ENCODE data around the gene NELL1.

NELL1 gene

DNA sequence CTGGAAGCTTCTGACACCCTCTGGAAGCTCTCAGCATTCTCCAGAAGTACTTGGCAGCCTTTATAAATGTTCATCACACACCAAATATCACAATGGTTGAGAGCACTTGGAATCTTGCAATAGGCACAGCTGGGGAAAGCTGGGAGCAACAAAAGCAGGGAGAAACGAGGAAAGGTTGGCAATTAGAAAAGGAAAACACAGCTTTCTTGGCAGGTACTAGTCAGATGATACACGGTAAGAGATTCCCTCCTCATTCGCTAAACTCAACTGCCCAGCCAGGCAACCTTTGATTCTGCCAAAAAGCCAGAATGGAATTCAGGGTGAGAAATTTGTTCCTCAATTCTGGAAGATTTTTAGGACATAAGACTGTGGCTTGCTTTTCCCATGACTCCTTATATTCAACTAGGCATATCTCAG is 946.6 kb downstream of the NELL1 start:
- in situ Hi-C loops (cut with HindIII; ENCODE audit: low pct_ligation_motif_present, low sequenced_read_pairs), result no loop called here
- Histone ChIP-seq H3K27me3 (replicated peaks) (no peaks in the 10 kb centered on the region), H3K4me3 (ENCODE audit: low read depth, low read length) (no peak overlapping the region), H3K27ac (no peak overlapping the region), H3K36me3 (replicated peaks) (no peaks in the 10 kb centered on the region)
- DNase-seq, result no peak
- TF ChIP-seq, protein P1, sequence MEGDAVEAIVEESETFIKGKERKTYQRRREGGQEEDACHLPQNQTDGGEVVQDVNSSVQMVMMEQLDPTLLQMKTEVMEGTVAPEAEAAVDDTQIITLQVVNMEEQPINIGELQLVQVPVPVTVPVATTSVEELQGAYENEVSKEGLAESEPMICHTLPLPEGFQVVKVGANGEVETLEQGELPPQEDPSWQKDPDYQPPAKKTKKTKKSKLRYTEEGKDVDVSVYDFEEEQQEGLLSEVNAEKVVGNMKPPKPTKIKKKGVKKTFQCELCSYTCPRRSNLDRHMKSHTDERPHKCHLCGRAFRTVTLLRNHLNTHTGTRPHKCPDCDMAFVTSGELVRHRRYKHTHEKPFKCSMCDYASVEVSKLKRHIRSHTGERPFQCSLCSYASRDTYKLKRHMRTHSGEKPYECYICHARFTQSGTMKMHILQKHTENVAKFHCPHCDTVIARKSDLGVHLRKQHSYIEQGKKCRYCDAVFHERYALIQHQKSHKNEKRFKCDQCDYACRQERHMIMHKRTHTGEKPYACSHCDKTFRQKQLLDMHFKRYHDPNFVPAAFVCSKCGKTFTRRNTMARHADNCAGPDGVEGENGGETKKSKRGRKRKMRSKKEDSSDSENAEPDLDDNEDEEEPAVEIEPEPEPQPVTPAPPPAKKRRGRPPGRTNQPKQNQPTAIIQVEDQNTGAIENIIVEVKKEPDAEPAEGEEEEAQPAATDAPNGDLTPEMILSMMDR (IDR thresholded peaks at IDR 0.05; ENCODE audit: low read depth, low read length, missing control alignments), result no peak

DNA sequence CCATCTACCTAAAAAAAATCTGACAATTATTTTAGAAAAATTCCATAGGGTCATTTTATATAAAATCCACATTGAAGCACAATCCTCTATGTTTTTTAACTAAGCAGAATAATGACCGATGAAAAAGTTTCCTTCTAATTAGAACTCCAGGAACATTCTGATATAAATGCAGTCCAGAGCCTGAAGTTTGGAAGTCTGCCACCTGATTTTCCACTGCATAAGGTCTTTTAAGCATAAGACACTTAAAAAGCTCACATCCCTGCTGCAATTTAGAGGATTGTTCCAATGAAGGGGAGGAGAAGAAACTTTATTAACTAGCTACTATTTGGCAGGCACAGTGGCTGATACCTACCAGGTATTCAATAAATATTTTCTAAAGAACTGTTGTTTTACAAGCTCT is 953.2 kb downstream of the NELL1 start:
- no peak overlapping the region for H3K4me3 ChIP-seq (ENCODE audit: low read depth, low read length)
- no peaks in the 10 kb centered on the region for H3K36me3 ChIP-seq (replicated peaks)
- TF ChIP-seq, protein P1 (IDR thresholded peaks at IDR 0.05; ENCODE audit: low read depth, low read length, missing control alignments), result no peak
- in situ Hi-C loops (cut with HindIII; ENCODE audit: low pct_ligation_motif_present, low sequenced_read_pairs), result no loop called here
- H3K27me3 ChIP-seq (replicated peaks), result no peaks in the 10 kb centered on the region
- H3K27ac ChIP-seq, result no peak overlapping the region
- no peak for DNase-seq

DNA sequence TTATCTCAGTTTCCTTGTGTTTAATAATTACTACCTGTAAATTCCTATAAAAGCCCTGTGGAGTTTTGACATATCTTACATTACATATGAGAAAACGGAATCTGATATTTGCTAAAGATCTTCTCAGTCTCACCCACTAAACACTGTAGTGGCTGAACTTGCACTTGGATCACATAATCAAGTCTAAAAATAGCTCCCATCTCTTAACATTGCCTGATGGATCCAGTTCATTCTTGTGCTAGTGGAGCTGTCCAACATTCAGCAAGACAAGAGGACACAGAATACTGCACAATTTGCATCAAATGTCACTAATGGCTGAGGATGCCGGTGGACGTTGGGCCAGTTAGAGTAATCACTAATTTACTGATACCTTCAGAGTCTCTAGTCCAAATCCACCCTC is 953.6 kb downstream of the NELL1 start:
- TF ChIP-seq, protein P1 (IDR thresholded peaks at IDR 0.05; ENCODE audit: low read depth, low read length, missing control alignments), result no peak
- H3K4me3 ChIP-seq (ENCODE audit: low read depth, low read length), result no peak overlapping the region
- no peaks in the 10 kb centered on the region for H3K36me3 ChIP-seq (replicated peaks)
- no peaks in the 10 kb centered on the region for H3K27me3 ChIP-seq (replicated peaks)
- no peak for DNase-seq
- no peak overlapping the region for H3K27ac ChIP-seq
- in situ Hi-C loops (cut with HindIII; ENCODE audit: low pct_ligation_motif_present, low sequenced_read_pairs), result no loop called here

Data from brain microvascular endothelial cell (primary cell).